Pancreas (tissue), 10 donors: ENCODE results near the gene CBS. TPM values are rescaled to one million over a fixed set of nuclear protein-coding genes. Genes with fewer than 3 reads are reported as not detected.

Source experiments
- ATAC-seq, 4 donors: fragments of 200-7000 bp; cut with Tn5 transposase; one replicate each; pipeline versions ENCODE4 v1.8.0 to v1.9.1; 2020; ENCODE audit warnings: mild to moderate bottlenecking in 4 of 4, moderate library complexity in 4 of 4
- DNase-seq, 6 donors: peaks; one replicate each; pipeline ENCODE4 v3.0.0-alpha.2; 2020
- FAIRE-seq: peaks from 2 replicates; lab custom pipeline; 2012; peaks lifted over from hg19 to GRCh38; lab: Jason Lieb, UNC
- H3K27ac ChIP-seq, 4 donors: fragments of 200-600 bp; sonication (generic); 1 replicate in 3 of 4; 2 replicates in 1 of 4; pipeline versions ENCODE4 v1.5.0 to v1.8.0; 2020
- H3K27me3 ChIP-seq, 4 donors: fragments of 200-600 bp; one replicate each; pipeline ENCODE4 v1.8.0; 2021
- H3K36me3 ChIP-seq, 3 donors: fragments of 200-600 bp; sonication (generic) in 1 of 3; one replicate each; pipeline versions ENCODE4 v1.5.0 to v1.8.0; 2020 to 2021
- H3K4me1 ChIP-seq, 3 donors: fragments of 200-600 bp; one replicate each; pipeline ENCODE4 v1.8.0; 2021
- H3K4me3 ChIP-seq, 4 donors: fragments of 200-600 bp; sonication (generic) in 2 of 4; one replicate each; pipeline versions ENCODE4 v1.5.0 to v1.8.0; 2020 to 2021
- H3K9me3 ChIP-seq, 4 donors: fragments of 200-600 bp; one replicate each; pipeline ENCODE4 v1.8.0; 2021
- WGBS, 2 donors: extraction: QIAGEN DNeasy Blood & Tissue Kit; methylation state at CpG; one replicate each; pipeline ENCODE4 v1.1.7; 2013; 5-methylcytosine and 5-hydroxymethylcytosine counted together
- intact Hi-C, 3 donors: fragments of 100-400 bp; cut with DNase I; formaldehyde crosslinking; loops; one replicate each; pipeline versions ENCODE4 v1.11.1 to v1.14.2; 2022
- polyA plus RNA-seq, 2 donors: library from polyadenylated mRNA; stranded (reverse); fragments of 200-250 nt; gene quantifications; one replicate each; pipeline ENCODE4 v1.2.3, GENCODE V29; 2013
- total RNA-seq, 6 donors: library from RNA; stranded (reverse); fragmentation: NEBNext Ultra II Directional in 4 of 6; extraction: Animal tissue kit (Norgen Biotek cat#: 25700) in 4 of 6; gene quantifications; one replicate each; pipeline versions ENCODE4 v1.2.1 to v1.2.4, GENCODE V29; 2021 to 2023
- TF ChIP-seq, protein P1 (sequence below), 4 donors: fragments of 200-600 bp; sonication (generic) in 3 of 4; IDR thresholded peaks; one replicate each; pipeline versions ENCODE4 v1.5.0 to v1.8.0; 2021; ENCODE audit warnings: antibody characterized with exemption in 4 of 4
- donor health status: healthy with polysubstance abuse.
- donor health status: DM: no; HTN: no; CAD: no; lungs with moderate emphysema.
- donor health status: DM: no; HTN: no; CAD: no.
- donor health status: control.
- donor health status: control.
- donor health status: Bipolar disorder and iron deficiency.
- donor health status: DM: yes; HTN: yes; CAD: no.
- donor health status: DM: no; HTN: no; CAD: no.
- donor health status: DM: no; HTN: no; CAD: no.
- donor health status: DM: yes; HTN: yes; CAD: no.

The CBS gene
- total and polyA plus RNA-seq, 8 donors = 24.4 to 168 (median 91.6) TPM

GRCh38 chr21:43027846-43028731 lies 47.5 kb downstream of the CBS start:
- no peaks in the 10 kb centered on the region for H3K9me3 ChIP-seq
- TF ChIP-seq, protein P1, sequence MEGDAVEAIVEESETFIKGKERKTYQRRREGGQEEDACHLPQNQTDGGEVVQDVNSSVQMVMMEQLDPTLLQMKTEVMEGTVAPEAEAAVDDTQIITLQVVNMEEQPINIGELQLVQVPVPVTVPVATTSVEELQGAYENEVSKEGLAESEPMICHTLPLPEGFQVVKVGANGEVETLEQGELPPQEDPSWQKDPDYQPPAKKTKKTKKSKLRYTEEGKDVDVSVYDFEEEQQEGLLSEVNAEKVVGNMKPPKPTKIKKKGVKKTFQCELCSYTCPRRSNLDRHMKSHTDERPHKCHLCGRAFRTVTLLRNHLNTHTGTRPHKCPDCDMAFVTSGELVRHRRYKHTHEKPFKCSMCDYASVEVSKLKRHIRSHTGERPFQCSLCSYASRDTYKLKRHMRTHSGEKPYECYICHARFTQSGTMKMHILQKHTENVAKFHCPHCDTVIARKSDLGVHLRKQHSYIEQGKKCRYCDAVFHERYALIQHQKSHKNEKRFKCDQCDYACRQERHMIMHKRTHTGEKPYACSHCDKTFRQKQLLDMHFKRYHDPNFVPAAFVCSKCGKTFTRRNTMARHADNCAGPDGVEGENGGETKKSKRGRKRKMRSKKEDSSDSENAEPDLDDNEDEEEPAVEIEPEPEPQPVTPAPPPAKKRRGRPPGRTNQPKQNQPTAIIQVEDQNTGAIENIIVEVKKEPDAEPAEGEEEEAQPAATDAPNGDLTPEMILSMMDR (IDR thresholded peaks at IDR 0.05) = no peak
- WGBS, 2 donors = 85 to 90% methylated on average over 27 of the region's 27 CpGs
- intact Hi-C loops = no loop called here
- FAIRE-seq = no peak
- no peak overlapping the region for H3K27ac ChIP-seq
- DNase-seq = no peak
- no peak overlapping the region for H3K4me3 ChIP-seq
- H3K4me1 ChIP-seq = no peaks in the 10 kb centered on the region
- ATAC-seq = no peak
- no peaks in the 10 kb centered on the region for H3K27me3 ChIP-seq
- peaks cover 0 to 19% (median 0%) of the 10 kb centered on the region in 3 donors for H3K36me3 ChIP-seq

- Histone ChIP-seq H3K4me1 (no peaks in the 10 kb centered on the region), H3K27me3 (no peaks in the 10 kb centered on the region), H3K36me3 (peaks cover 0 to 28% (median 0%) of the 10 kb centered on the region in 3 donors), H3K4me3 (no peak overlapping the region), H3K9me3 (no peaks in the 10 kb centered on the region), H3K27ac (no peak overlapping the region)
- DNase-seq (no peak), FAIRE-seq (no peak), ATAC-seq (no peak)
- intact Hi-C loops = no loop called here
- WGBS, 2 donors = 82 to 85% methylated on average over 6 of the region's 6 CpGs
- TF ChIP-seq, protein P1 (IDR thresholded peaks at IDR 0.05) = no peak
Observed at GRCh38 chr21:43025636-43026180, 49.9 kb downstream of the CBS start.

GRCh38 chr21:43024439-43025136 lies 51.0 kb downstream of the CBS start:
- H3K9me3 ChIP-seq = no peaks in the 10 kb centered on the region
- H3K36me3 ChIP-seq = peaks cover 0 to 28% (median 0%) of the 10 kb centered on the region in 3 donors
- no peak overlapping the region for H3K27ac ChIP-seq
- H3K27me3 ChIP-seq = no peaks in the 10 kb centered on the region
- no peak for FAIRE-seq
- H3K4me3 ChIP-seq = no peak overlapping the region
- no peaks in the 10 kb centered on the region for H3K4me1 ChIP-seq
- intact Hi-C loops = no loop called here
- TF ChIP-seq, protein P1 (IDR thresholded peaks at IDR 0.05) = no peak
- DNase-seq = no peak
- ATAC-seq = no peak
- 91 to 94% methylated on average over 17 of the region's 17 CpGs for WGBS, 2 donors

- TF ChIP-seq, protein P1 (IDR thresholded peaks at IDR 0.05) = no peak
- Histone ChIP-seq H3K9me3 (no peaks in the 10 kb centered on the region), H3K27ac (no peak overlapping the region), H3K4me1 (no peaks in the 10 kb centered on the region), H3K36me3 (peaks cover 0 to 17% (median 0%) of the 10 kb centered on the region in 3 donors), H3K27me3 (no peaks in the 10 kb centered on the region), H3K4me3 (no peak overlapping the region)
- 88 to 92% methylated on average over 8 of the region's 8 CpGs for WGBS, 2 donors
- no peak for FAIRE-seq
- no peak for ATAC-seq
- intact Hi-C loops = no loop called here
- no peak for DNase-seq
Observed at GRCh38 chr21:43023175-43023574, 52.5 kb downstream of the CBS start.
